Measurements from ENCODE around the gene KBTBD6.

The KBTBD6 gene

GRCh38 chr13:41145136-41145908 is 12.7 kb upstream of the KBTBD6 start:
- TF ChIP-seq KLF8 (tag by site-specific recombination; IDR thresholded peaks at IDR 0.05), result no peak
- TF ChIP-seq ZNF18 (tag by site-specific recombination; IDR thresholded peaks at IDR 0.05), result no peak
- TF ChIP-seq ZNF292 (tag by site-specific recombination; IDR thresholded peaks at IDR 0.05; ENCODE audit: borderline replicate concordance, low read depth), result no peak
- TF ChIP-seq ZNF341 (tag by site-specific recombination; IDR thresholded peaks at IDR 0.05; ENCODE audit: low read depth), result no peak
- no peak for TF ChIP-seq ZNF221 (tag by site-specific recombination; IDR thresholded peaks at IDR 0.05; ENCODE audit: borderline replicate concordance)
- TF ChIP-seq ZNF433 (tag by site-specific recombination; IDR thresholded peaks at IDR 0.05; ENCODE audit: low read depth), result no peak
- no peak for TF ChIP-seq ZNF664 (tag by site-specific recombination; IDR thresholded peaks at IDR 0.05)
- no peak for TF ChIP-seq ZNF157 (tag by site-specific recombination; IDR thresholded peaks at IDR 0.05)
- TF ChIP-seq ZNF16 (tag by site-specific recombination; IDR thresholded peaks at IDR 0.05; ENCODE audit: low read depth), result no peak
- H3K27ac ChIP-seq (ENCODE audit: extremely low read depth, low read depth, low read length), result no peak overlapping the region
- ChIA-PET POLR2A (no interaction called here), CTCF (no interaction called here)
- no peaks in the 10 kb centered on the region for H3K36me3 ChIP-seq (ENCODE audit: control insufficient read depth in 2 of 2, insufficient read depth in 1 of 2, low read length in 2 of 2)
- H3K9me3 ChIP-seq (ENCODE audit: control insufficient read depth, insufficient read depth, low read depth, low read length), result no peaks in the 10 kb centered on the region
- H3K4me3 ChIP-seq (ENCODE audit: low read depth, low read length), result no peak overlapping the region
- H3K4me1 ChIP-seq (ENCODE audit: control insufficient read depth, insufficient read depth, low read length), result no peaks in the 10 kb centered on the region

- POLR2A ChIA-PET, result no interaction called here
- CTCF ChIA-PET, result no interaction called here
- Histone ChIP-seq H3K4me3 (ENCODE audit: low read depth, low read length) (no peak overlapping the region), H3K9me3 (ENCODE audit: control insufficient read depth, insufficient read depth, low read depth, low read length) (no peaks in the 10 kb centered on the region), H3K27ac (ENCODE audit: extremely low read depth, low read depth, low read length) (no peak overlapping the region), H3K4me1 (ENCODE audit: control insufficient read depth, insufficient read depth, low read length) (no peaks in the 10 kb centered on the region), H3K36me3 (ENCODE audit: control insufficient read depth in 2 of 2, insufficient read depth in 1 of 2, low read length in 2 of 2) (no peaks in the 10 kb centered on the region)
- TF ChIP-seq ZNF223 (tag by site-specific recombination; IDR thresholded peaks at IDR 0.05), result no peak
- TF ChIP-seq WT1 (tag by site-specific recombination; IDR thresholded peaks at IDR 0.05), result no peak
- no peak for TF ChIP-seq ZNF513 (tag by site-specific recombination; IDR thresholded peaks at IDR 0.05)
- no peak for TF ChIP-seq ZNF23 (tag by site-specific recombination; IDR thresholded peaks at IDR 0.05; ENCODE audit: borderline replicate concordance)
- no peak for TF ChIP-seq GFI1B (tag by site-specific recombination; IDR thresholded peaks at IDR 0.05)
- TF ChIP-seq ZNF792 (tag by site-specific recombination; IDR thresholded peaks at IDR 0.05), result no peak
- no peak for TF ChIP-seq ZSCAN5A (tag by site-specific recombination; IDR thresholded peaks at IDR 0.05)
- TF ChIP-seq ZNF2 (tag by site-specific recombination; IDR thresholded peaks at IDR 0.05), result no peak
- TF ChIP-seq TRIM28 (IDR thresholded peaks at IDR 0.05; ENCODE audit: borderline replicate concordance, low read length), result no peak
- no peak for TF ChIP-seq ZNF639 (tag by site-specific recombination; IDR thresholded peaks at IDR 0.05)
- TF ChIP-seq ZNF549 (tag by site-specific recombination; IDR thresholded peaks at IDR 0.05), result no peak
- TF ChIP-seq ZNF366 (tag by site-specific recombination; conservative IDR thresholded peaks at IDR 0.05), result no peak
- no peak for TF ChIP-seq ZNF146 (tag by site-specific recombination; IDR thresholded peaks at IDR 0.05)
- no peak for TF ChIP-seq ZNF184 (tag by site-specific recombination; IDR thresholded peaks at IDR 0.05)
- TF ChIP-seq ATF2 (tag by site-specific recombination; IDR thresholded peaks at IDR 0.05; ENCODE audit: low read depth), result no peak
- TF ChIP-seq FEZF1 (tag by site-specific recombination; IDR thresholded peaks at IDR 0.05), result no peak
- no peak for TF ChIP-seq ZBTB8A (tag by site-specific recombination; IDR thresholded peaks at IDR 0.05)
- TF ChIP-seq RBAK (tag by site-specific recombination; IDR thresholded peaks at IDR 0.05), result no peak
Measured at GRCh38 chr13:41144576-41144975, 12.0 kb upstream of the KBTBD6 start.
